ENCODE measurements around the gene VPS11.
"Not testable (repeated sequence)": the region's sequence is repeated elsewhere in the genome, so short reads cannot be mapped to it uniquely, and the experiment has no call there.

- TF ChIP-seq CTCF (IDR thresholded peaks at IDR 0.05); POLR2A (IDR thresholded peaks at IDR 0.05; ENCODE audit: low read depth): not testable (repeated sequence)
Measured at GRCh38 chr11:119059128-119059527, 8.5 kb upstream of the VPS11 start.
